Osteoblast (primary cell): Measurements from ENCODE around the gene ITGAE. TPM values are rescaled to one million over a fixed set of nuclear protein-coding genes. Genes with fewer than 3 reads are reported as not detected.

Experiments
- DNase-seq: peaks from one replicate; pipeline ENCODE4 v3.0.0; 2011; ENCODE audit warnings: low spot score, mixed read lengths; ENCODE audit not compliant: insufficient read length; ENCODE audit errors: missing footprints
- H2AFZ ChIP-seq: 2 replicates; pipeline ENCODE4 v1.6.0; 2011; ENCODE audit warnings: mild to moderate bottlenecking, low read length
- H3K27ac ChIP-seq: 2 replicates; pipeline ENCODE4 v1.5.1; 2011; ENCODE audit warnings: mild to moderate bottlenecking, low read depth, low read length, moderate library complexity
- H3K27me3 ChIP-seq: 2 replicates; pipeline ENCODE4 v1.6.0; 2012; ENCODE audit warnings: mild to moderate bottlenecking, control low read depth, inconsistent platforms, low read length, moderate library complexity; ENCODE audit not compliant: insufficient read depth
- H3K36me3 ChIP-seq: 2 replicates; pipeline ENCODE4 v1.5.1; 2011; ENCODE audit warnings: mild to moderate bottlenecking, low read length, control low read depth, moderate library complexity; ENCODE audit not compliant: insufficient read depth
- H3K4me1 ChIP-seq: 2 replicates; pipeline ENCODE4 v1.5.1; 2011; ENCODE audit warnings: mild to moderate bottlenecking, low read length, control low read depth, moderate library complexity; ENCODE audit not compliant: insufficient read depth
- H3K4me2 ChIP-seq: 2 replicates; pipeline ENCODE4 v1.6.0; 2011; ENCODE audit warnings: mild to moderate bottlenecking, low read length; ENCODE audit not compliant: insufficient read depth
- H3K4me3 ChIP-seq: fragments of 200-600 bp; sonication (generic); 3 replicates; pipeline ENCODE4 v1.5.1; 2012; ENCODE audit warnings: mild to moderate bottlenecking, low read length, inconsistent platforms; ENCODE audit not compliant: insufficient read depth
- H3K79me2 ChIP-seq: 2 replicates; pipeline ENCODE4 v1.6.0; 2012; ENCODE audit warnings: mild to moderate bottlenecking, low read length, control low read depth, inconsistent platforms; ENCODE audit not compliant: insufficient read depth
- H3K9me3 ChIP-seq: 2 replicates; pipeline ENCODE4 v1.5.1; 2011; ENCODE audit warnings: low read depth, low read length, control low read depth
- H4K20me1 ChIP-seq: 2 replicates; pipeline ENCODE4 v1.6.0; 2012; ENCODE audit warnings: mild to moderate bottlenecking, low read length, control low read depth; ENCODE audit not compliant: insufficient read depth
- total RNA-seq: library from RNA; depleted of rRNA; stranded (reverse); fragments of >200 nt; gene quantifications from 2 replicates; pipeline ENCODE4 v1.2.3, GENCODE V29; 2012
- TF ChIP-seq, protein P1 (sequence below): IDR thresholded peaks from 2 replicates; pipeline ENCODE4 v1.5.1; 2011; ENCODE audit warnings: mild to moderate bottlenecking, low read depth, low read length, moderate library complexity; ENCODE audit errors: extremely low read depth

Gene ITGAE
- total RNA-seq, 1 donor = 10.5 TPM

- Histone ChIP-seq H3K27me3 (no peaks in the 10 kb centered on the region), H3K36me3 (no peaks in the 10 kb centered on the region), H3K4me2 (no peak overlapping the region), H3K9me3 (no peaks in the 10 kb centered on the region), H3K27ac (no peak overlapping the region), H3K4me3 (no peak overlapping the region), H4K20me1 (no peaks in the 10 kb centered on the region), H3K79me2 (no peaks in the 10 kb centered on the region), H3K4me1 (no peaks in the 10 kb centered on the region), H2AFZ (no peak overlapping the region)
- DNase-seq = peak; percentile 43
- TF ChIP-seq, protein P1, sequence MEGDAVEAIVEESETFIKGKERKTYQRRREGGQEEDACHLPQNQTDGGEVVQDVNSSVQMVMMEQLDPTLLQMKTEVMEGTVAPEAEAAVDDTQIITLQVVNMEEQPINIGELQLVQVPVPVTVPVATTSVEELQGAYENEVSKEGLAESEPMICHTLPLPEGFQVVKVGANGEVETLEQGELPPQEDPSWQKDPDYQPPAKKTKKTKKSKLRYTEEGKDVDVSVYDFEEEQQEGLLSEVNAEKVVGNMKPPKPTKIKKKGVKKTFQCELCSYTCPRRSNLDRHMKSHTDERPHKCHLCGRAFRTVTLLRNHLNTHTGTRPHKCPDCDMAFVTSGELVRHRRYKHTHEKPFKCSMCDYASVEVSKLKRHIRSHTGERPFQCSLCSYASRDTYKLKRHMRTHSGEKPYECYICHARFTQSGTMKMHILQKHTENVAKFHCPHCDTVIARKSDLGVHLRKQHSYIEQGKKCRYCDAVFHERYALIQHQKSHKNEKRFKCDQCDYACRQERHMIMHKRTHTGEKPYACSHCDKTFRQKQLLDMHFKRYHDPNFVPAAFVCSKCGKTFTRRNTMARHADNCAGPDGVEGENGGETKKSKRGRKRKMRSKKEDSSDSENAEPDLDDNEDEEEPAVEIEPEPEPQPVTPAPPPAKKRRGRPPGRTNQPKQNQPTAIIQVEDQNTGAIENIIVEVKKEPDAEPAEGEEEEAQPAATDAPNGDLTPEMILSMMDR = no peak
Observed at GRCh38 chr17:3747805-3748204, 53.2 kb downstream of the ITGAE start.

GRCh38 chr17:3745071-3745470, 55.9 kb downstream of the ITGAE start:
- Histone ChIP-seq H3K9me3 (no peaks in the 10 kb centered on the region), H3K27me3 (no peaks in the 10 kb centered on the region), H3K4me1 (no peaks in the 10 kb centered on the region), H2AFZ (no peak overlapping the region), H3K27ac (no peak overlapping the region), H3K36me3 (no peaks in the 10 kb centered on the region), H3K4me3 (no peak overlapping the region), H3K79me2 (no peaks in the 10 kb centered on the region), H4K20me1 (no peaks in the 10 kb centered on the region), H3K4me2 (no peak overlapping the region)
- no peak for DNase-seq
- TF ChIP-seq, protein P1 = no peak

GRCh38 chr17:3744014-3744413, 57.0 kb downstream of the ITGAE start:
- H3K4me3 ChIP-seq = no peak overlapping the region
- no peaks in the 10 kb centered on the region for H3K79me2 ChIP-seq
- H3K36me3 ChIP-seq = no peaks in the 10 kb centered on the region
- H3K4me1 ChIP-seq = no peaks in the 10 kb centered on the region
- no peak overlapping the region for H3K27ac ChIP-seq
- H4K20me1 ChIP-seq = no peaks in the 10 kb centered on the region
- H3K4me2 ChIP-seq = no peak overlapping the region
- H3K27me3 ChIP-seq = no peaks in the 10 kb centered on the region
- H2AFZ ChIP-seq = no peak overlapping the region
- H3K9me3 ChIP-seq = no peaks in the 10 kb centered on the region
- DNase-seq = no peak
- TF ChIP-seq, protein P1 = no peak

DNA sequence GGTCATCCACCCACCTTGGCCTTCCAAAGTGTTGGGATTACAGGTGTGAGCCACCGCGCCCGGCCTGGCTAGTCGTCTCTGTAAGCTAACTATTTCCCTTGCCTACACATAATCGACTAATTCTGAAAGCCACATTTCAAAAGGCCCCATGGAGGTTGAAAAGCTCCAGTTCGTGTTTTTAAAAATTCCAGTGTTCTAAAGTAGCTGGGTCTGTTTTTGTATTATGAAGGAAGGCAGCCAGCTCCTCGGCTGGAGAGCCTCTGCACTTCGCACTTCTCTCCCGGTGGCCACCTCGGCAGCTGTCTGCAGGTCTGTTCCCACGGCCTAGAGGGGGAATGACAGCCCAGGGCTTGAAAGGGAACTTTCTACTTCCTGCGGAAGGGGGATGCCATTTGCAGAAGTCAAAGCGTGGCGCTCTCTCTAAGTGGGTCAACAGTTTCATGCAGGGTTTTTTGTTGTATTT, 60.3 kb downstream of the ITGAE start:
- TF ChIP-seq, protein P1 = no peak
- Histone ChIP-seq H3K36me3 (no peaks in the 10 kb centered on the region), H3K4me3 (no peak overlapping the region), H2AFZ (no peak overlapping the region), H3K27me3 (no peaks in the 10 kb centered on the region), H3K4me1 (peaks cover 8% of the 10 kb centered on the region), H3K9me3 (no peaks in the 10 kb centered on the region), H3K4me2 (no peak overlapping the region), H3K27ac (no peak overlapping the region), H4K20me1 (no peaks in the 10 kb centered on the region), H3K79me2 (no peaks in the 10 kb centered on the region)
- peak; percentile 46 for DNase-seq
